NCI-H774 (cell line): ENCODE data around the gene USP17L11.
"Not testable (repeated sequence)": the region's sequence is repeated elsewhere in the genome, so short reads cannot be mapped to it uniquely, and the experiment has no call there.

ENCODE experiments used
- DNase-seq: peaks from one replicate; lab custom pipeline; 2025; lab: John Stamatoyannopoulos, UW

Gene USP17L11

GRCh38 chr4:9215105-9215504 lies at the start of gene USP17L11:
TSS of gene USP17L11 (plus strand) at chr4:9215405. CDS start at chr4:9215405, 0 bp downstream.
- not testable (repeated sequence) for DNase-seq

DNA sequence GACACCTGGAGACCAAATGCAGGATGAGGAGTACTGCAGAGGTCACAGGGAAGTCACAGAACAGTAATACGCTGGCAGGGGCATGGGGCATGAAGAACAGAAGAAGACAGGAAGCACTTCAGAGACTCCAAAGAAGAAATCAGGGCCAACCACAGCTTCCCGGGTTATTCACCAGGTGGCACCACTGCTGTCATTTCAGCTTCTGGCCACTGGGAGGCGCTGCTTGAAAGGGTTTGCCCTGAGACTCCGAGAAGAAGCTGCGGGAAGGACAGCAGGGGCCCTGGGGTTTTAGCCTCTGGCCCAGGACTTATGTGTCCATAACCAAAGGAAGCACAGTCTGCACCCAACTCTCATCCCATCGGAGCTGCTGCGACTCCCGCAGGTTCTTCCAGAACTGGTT lies 49.2 kb upstream of the USP17L11 start:
- not testable (repeated sequence) for DNase-seq

GRCh38 chr4:9169791-9170459 lies 45.3 kb upstream of the USP17L11 start, which contains the start of gene FAM90A26:
TSS of gene FAM90A26 (plus strand) at chr4:9170409. CDS start at chr4:9173173, 2,764 bp downstream.
- not testable (repeated sequence) for DNase-seq

DNA sequence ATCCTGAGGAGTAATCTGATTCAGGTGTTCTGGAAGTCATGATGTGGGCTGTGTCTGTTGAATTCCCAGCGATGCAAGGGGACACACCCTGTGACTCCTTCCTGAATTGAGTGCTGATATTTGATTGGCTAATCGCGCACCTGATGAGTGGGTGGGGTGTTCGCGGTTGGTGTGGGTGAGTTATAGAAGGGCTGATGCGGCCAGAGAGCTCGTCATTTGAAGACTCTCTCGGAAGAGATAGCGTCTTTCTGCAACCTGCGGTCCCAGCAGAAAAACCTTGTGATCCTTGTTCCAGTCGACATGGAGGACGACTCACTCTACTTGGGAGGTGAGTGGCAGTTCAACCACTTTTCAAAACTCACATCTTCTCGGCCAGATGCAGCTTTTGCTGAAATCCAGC lies 4.8 kb upstream of the USP17L11 start, which contains the start of gene USP17L10:
Gene USP17L10, plus strand, starts transcription at position 301 of the 400 bp plus-strand sequence. Its CDS starts 0 bp downstream, at position 301.
- DNase-seq, result not testable (repeated sequence)

GRCh38 chr4:9214701-9215100 lies 504 bp upstream of the USP17L11 start:
- not testable (repeated sequence) for DNase-seq

- DNase-seq, result not testable (repeated sequence)
These were observed 4.6 kb downstream of the USP17L11 start, which contains the start of gene USP17L12 for GRCh38 chr4:9219852-9220251. TSS of gene USP17L12 (plus strand) at chr4:9220152. CDS start at chr4:9220152, 0 bp downstream.

- DNase-seq, result not testable (repeated sequence)
These were observed 9.4 kb downstream of the USP17L11 start, which contains the start of gene USP17L13 for GRCh38 chr4:9224596-9224995. TSS of gene USP17L13 (plus strand) at chr4:9224896. CDS start at chr4:9224896, 0 bp downstream.

GRCh38 chr4:9230249-9230648 lies 15.0 kb downstream of the USP17L11 start:
- not testable (repeated sequence) for DNase-seq

DNA sequence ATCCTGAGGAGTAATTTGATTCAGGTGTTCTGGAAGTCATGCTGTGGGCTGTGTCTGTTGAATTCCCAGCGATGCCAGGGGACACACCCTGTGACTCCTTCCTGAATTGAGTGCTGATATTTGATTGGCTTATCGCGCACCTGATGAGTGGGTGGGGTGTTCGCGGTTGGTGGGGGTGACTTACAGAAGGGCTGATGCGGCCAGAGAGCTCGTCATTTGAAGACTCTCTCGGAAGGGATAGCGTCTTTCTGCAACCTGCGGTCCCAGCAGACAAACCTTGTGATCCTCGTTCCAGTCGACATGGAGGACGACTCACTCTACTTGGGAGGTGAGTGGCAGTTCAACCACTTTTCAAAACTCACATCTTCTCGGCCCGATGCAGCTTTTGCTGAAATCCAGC lies 18.9 kb downstream of the USP17L11 start, which contains the start of gene USP17L15:
Gene USP17L15, plus strand, starts transcription at position 301 of the 400 bp plus-strand sequence. Its CDS starts 0 bp downstream, at position 301.
- DNase-seq, result not testable (repeated sequence)

DNA sequence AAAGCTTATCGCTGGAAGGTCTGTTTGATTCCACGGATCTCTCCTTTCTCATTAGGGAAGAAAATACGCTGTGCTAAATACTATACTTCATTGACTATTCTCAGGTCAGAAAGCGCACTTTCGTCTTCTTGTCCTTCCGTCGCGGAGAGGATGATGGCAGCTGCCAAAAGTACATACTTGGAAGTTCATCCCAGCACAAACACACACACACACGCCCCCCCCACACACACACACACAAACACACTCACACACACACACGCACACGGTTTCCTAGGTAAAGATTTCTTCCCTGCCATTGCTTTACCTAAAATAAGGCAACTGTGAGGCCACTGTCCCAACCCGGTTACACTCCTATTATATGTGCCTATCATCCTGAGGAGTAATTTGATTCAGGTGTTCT lies 23.3 kb downstream of the USP17L11 start:
- DNase-seq, result not testable (repeated sequence)

DNA sequence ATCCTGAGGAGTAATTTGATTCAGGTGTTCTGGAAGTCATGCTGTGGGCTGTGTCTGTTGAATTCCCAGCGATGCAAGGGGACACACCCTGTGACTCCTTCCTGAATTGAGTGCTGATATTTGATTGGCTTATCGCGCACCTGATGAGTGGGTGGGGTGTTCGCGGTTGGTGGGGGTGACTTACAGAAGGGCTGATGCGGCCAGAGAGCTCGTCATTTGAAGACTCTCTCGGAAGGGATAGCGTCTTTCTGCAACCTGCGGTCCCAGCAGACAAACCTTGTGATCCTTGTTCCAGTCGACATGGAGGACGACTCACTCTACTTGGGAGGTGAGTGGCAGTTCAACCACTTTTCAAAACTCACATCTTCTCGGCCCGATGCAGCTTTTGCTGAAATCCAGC lies 28.4 kb downstream of the USP17L11 start, which contains the start of gene USP17L17:
Gene USP17L17, plus strand, starts transcription at position 301 of the 400 bp plus-strand sequence. Its CDS starts 0 bp downstream, at position 301.
- DNase-seq, result not testable (repeated sequence)

- DNase-seq, result not testable (repeated sequence)
These were observed 32.9 kb downstream of the USP17L11 start, which contains the start of gene USP17L18 for GRCh38 chr4:9247953-9248680. TSS of gene USP17L18 (plus strand) at chr4:9248630. CDS start at chr4:9248630, 0 bp downstream.

GRCh38 chr4:9253078-9253477 lies 37.9 kb downstream of the USP17L11 start, which contains the start of gene USP17L19:
TSS of gene USP17L19 (plus strand) at chr4:9253378. CDS start at chr4:9253378, 0 bp downstream.
- not testable (repeated sequence) for DNase-seq

DNA sequence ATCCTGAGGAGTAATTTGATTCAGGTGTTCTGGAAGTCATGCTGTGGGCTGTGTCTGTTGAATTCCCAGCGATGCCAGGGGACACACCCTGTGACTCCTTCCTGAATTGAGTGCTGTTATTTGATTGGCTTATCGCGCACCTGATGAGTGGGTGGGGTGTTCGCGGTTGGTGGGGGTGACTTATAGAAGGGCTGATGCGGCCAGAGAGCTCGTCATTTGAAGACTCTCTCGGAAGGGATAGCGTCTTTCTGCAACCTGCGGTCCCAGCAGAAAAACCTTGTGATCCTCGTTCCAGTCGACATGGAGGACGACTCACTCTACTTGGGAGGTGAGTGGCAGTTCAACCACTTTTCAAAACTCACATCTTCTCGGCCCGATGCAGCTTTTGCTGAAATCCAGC lies 42.6 kb downstream of the USP17L11 start, which contains the start of gene USP17L20:
Gene USP17L20, plus strand, starts transcription at position 301 of the 400 bp plus-strand sequence. Its CDS starts 0 bp downstream, at position 301.
- DNase-seq, result not testable (repeated sequence)

DNA sequence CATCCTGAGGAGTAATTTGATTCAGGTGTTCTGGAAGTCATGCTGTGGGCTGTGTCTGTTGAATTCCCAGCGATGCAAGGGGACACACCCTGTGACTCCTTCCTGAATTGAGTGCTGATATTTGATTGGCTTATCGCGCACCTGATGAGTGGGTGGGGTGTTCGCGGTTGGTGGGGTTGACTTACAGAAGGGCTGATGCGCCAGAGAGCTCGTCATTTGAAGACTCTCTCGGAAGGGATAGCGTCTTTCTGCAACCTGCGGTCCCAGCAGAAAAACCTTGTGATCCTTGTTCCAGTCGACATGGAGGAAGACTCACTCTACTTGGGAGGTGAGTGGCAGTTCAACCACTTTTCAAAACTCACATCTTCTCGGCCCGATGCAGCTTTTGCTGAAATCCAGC lies 47.4 kb downstream of the USP17L11 start, which contains the start of gene USP17L21:
Gene USP17L21, plus strand, starts transcription at position 301 of the 400 bp plus-strand sequence. Its CDS starts 0 bp downstream, at position 301.
- not testable (repeated sequence) for DNase-seq
